OCI-LY3 (cell line): ENCODE results near the gene PRR7.

Experiments used
- EZH2phosphoT487 ChIP-seq: fragments of 200-600 bp; shearing (Covaris generic); IDR thresholded peaks from 2 replicates; pipeline ENCODE4 v1.6.1; 2018; ENCODE audit warnings: antibody characterized with exemption, mixed run types, low read depth
- TF ChIP-seq, protein P1 (sequence below): fragments of 200-600, 300-600 bp; sonication (generic); IDR thresholded peaks from 2 replicates; pipeline ENCODE4 v1.5.1; 2014; ENCODE audit warnings: antibody characterized with exemption, low read length, low read depth

DNA sequence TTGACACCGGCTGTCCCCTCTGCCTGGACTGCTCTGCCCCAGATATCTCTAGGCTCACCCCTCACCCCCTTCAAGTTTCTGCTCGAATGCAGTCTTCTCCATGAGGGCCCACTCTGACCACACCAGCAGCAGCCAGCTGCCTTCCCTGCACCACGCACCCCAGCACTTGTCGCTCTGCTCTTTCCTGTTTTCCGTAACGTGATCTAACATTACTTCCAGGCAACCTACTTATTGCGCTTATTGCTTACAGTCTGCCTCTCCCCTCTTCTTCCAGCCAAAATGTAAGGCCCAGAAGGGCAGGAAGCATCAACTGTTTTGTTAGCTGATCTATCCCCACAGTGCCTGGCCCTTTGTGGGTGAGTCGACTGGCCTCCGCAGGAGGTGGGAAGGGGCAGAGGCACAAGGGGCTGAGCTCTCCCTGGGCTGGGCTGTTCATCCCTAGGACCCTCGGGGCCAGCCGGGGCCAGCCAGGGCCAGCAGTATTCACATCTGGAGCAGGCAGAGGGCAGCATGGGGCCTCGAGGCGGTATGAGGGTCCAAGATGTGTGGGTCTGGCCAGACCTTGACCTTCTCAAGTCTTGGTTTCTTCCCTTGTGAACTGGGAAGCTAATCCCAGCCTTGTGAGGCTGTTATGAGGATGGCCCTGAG lies 38.4 kb downstream of the PRR7 start:
- TF ChIP-seq, protein P1, sequence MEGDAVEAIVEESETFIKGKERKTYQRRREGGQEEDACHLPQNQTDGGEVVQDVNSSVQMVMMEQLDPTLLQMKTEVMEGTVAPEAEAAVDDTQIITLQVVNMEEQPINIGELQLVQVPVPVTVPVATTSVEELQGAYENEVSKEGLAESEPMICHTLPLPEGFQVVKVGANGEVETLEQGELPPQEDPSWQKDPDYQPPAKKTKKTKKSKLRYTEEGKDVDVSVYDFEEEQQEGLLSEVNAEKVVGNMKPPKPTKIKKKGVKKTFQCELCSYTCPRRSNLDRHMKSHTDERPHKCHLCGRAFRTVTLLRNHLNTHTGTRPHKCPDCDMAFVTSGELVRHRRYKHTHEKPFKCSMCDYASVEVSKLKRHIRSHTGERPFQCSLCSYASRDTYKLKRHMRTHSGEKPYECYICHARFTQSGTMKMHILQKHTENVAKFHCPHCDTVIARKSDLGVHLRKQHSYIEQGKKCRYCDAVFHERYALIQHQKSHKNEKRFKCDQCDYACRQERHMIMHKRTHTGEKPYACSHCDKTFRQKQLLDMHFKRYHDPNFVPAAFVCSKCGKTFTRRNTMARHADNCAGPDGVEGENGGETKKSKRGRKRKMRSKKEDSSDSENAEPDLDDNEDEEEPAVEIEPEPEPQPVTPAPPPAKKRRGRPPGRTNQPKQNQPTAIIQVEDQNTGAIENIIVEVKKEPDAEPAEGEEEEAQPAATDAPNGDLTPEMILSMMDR, result no peak
- no peak for TF ChIP-seq EZH2phosphoT487
